K562 (cell line): ENCODE measurements around the gene PBX2. TPM values are rescaled to one million over a fixed set of nuclear protein-coding genes. Genes with fewer than 3 reads are reported as not detected.

ENCODE experiments used
- ATAC-seq: fragments of 200-7000 bp; cut with Tn5 transposase; 3 replicates; pipeline ENCODE4 v1.9.1; 2020; ENCODE audit warnings: moderate library complexity
- BruUV-seq: library from RNA; stranded (reverse); fragments of 400-500 nt; replicated peaks from 2 replicates; lab custom pipeline; 2021; lab: Mats Ljungman, UMichigan
- CTCF ChIA-PET: fragments of 300-600 bp; formaldehyde crosslinking; extraction: SDS; loops from one replicate; lab custom pipeline; 2021; ENCODE audit warnings: low intra/inter-chr PET ratio; lab: Yijun Ruan, JAX
- POLR2A ChIA-PET: fragments of 300-600, 350-650 bp; sonication (Branson Sonifier 250); formaldehyde crosslinking; extraction: SDS; loops from one replicate; lab custom pipeline; 2021; ENCODE audit warnings: antibody characterized with exemption, inconsistent platforms; lab: Yijun Ruan, JAX
- DNase-seq, 4 experiments: peaks; one replicate each; pipeline versions ENCODE4 v3.0.0 to v3.0.0-alpha.2; 2011 to 2018; ENCODE audit warnings: low spot score in 3 of 4, mixed read lengths in 3 of 4; ENCODE audit errors: extremely low read depth in 1 of 4
- FAIRE-seq: peaks from 2 replicates; lab custom pipeline; 2011; peaks lifted over from hg19 to GRCh38; lab: Jason Lieb, UNC
- H2AFZ ChIP-seq: 2 replicates; pipeline ENCODE4 v1.6.0; 2011; ENCODE audit warnings: low read depth, low read length, control low read depth, inconsistent platforms
- H3K27ac ChIP-seq: fragments of 200-600 bp; 3 replicates; pipeline ENCODE4 v1.8.0; 2011; ENCODE audit warnings: low read depth, mild to moderate bottlenecking, control low read depth, inconsistent platforms, low read length, moderate library complexity, mixed read lengths; ENCODE audit errors: extremely low read depth
- H3K27me3 ChIP-seq, 2 experiments: fragments of 300-600 bp in 1 of 2; 2 replicates in 1 of 2; 3 replicates in 1 of 2; pipeline versions ENCODE4 v1.6.0 to v1.8.0; 2011; ENCODE audit warnings: inconsistent platforms in 2 of 2, low read length in 2 of 2, mild to moderate bottlenecking in 1 of 2, mixed read lengths in 1 of 2, moderate library complexity in 1 of 2; ENCODE audit not compliant: control insufficient read depth in 2 of 2, insufficient read depth in 2 of 2
- H3K36me3 ChIP-seq: fragments of 300-600 bp; 3 replicates; pipeline ENCODE4 v1.8.0; 2011; ENCODE audit warnings: mild to moderate bottlenecking, low read length, inconsistent platforms; ENCODE audit not compliant: control insufficient read depth, insufficient read depth
- H3K4me1 ChIP-seq, 2 experiments: fragments of 200-600 bp in 1 of 2; replicated peaks in 1 of 2; 2 replicates in 1 of 2; 3 replicates in 1 of 2; pipeline versions ENCODE4 v1.5.1 to v1.8.0; 2011; ENCODE audit warnings: inconsistent platforms in 2 of 2, low read length in 2 of 2, mild to moderate bottlenecking in 1 of 2, mixed read lengths in 1 of 2, moderate library complexity in 1 of 2; ENCODE audit not compliant: control insufficient read depth in 2 of 2, insufficient read depth in 2 of 2
- H3K4me2 ChIP-seq: 2 replicates; pipeline ENCODE4 v1.6.1; 2011; ENCODE audit warnings: low read length, control low read depth, inconsistent platforms, mixed read lengths; ENCODE audit not compliant: insufficient read depth
- H3K4me3 ChIP-seq: fragments of 200-600 bp; sonication (generic), shearing (Covaris generic); 2 replicates; pipeline ENCODE4 v1.5.1; 2016; ENCODE audit warnings: control low read depth, inconsistent platforms
- H3K79me2 ChIP-seq: fragments of 200-600 bp; 3 replicates; pipeline ENCODE4 v1.8.0; 2011; ENCODE audit warnings: low read length, inconsistent platforms; ENCODE audit not compliant: control insufficient read depth, insufficient read depth
- H3K9ac ChIP-seq, 2 experiments: 2 replicates each; pipeline versions ENCODE4 v1.6.0 to v1.6.1; 2011; ENCODE audit warnings: low read depth in 2 of 2, low read length in 2 of 2, control low read depth in 1 of 2, inconsistent platforms in 1 of 2, mild to moderate bottlenecking in 1 of 2, mixed read lengths in 1 of 2; ENCODE audit not compliant: insufficient read depth in 1 of 2
- H3K9me1 ChIP-seq: one replicate; pipeline ENCODE4 v1.6.0; 2011; ENCODE audit warnings: inconsistent platforms, mild to moderate bottlenecking, low read length, moderate library complexity; ENCODE audit not compliant: control insufficient read depth, insufficient read depth
- H3K9me3 ChIP-seq: replicated peaks from 2 replicates; pipeline ENCODE4 v1.5.1; 2011; ENCODE audit warnings: low read depth, low read length, inconsistent platforms; ENCODE audit not compliant: control insufficient read depth, insufficient read depth
- H4K20me1 ChIP-seq: replicated peaks from 2 replicates; pipeline ENCODE4 v1.6.1; 2011; ENCODE audit warnings: low read length, inconsistent platforms, mixed read lengths; ENCODE audit not compliant: control insufficient read depth, insufficient read depth
- CBFB ChIP-seq: sonication (generic); formaldehyde crosslinking; IDR thresholded peaks from 2 replicates; pipeline ENCODE4 v1.4.0; 2020; ENCODE audit warnings: mild to moderate bottlenecking, missing genetic modification reagents
- CREBBP ChIP-seq: IDR thresholded peaks from one replicate; pipeline ENCODE4 v1.6.1; 2012; ENCODE audit warnings: low read depth, mild to moderate bottlenecking, control low read depth, inconsistent platforms, low read length
- ESRRB ChIP-seq: fragments of 250-450 bp; sonication (Bioruptor Pico); IDR thresholded peaks from 2 replicates; pipeline ENCODE4 v1.5.0; 2020; ENCODE audit warnings: mild to moderate bottlenecking, moderate library complexity, borderline replicate concordance
- FOXP4 ChIP-seq: sonication (generic); formaldehyde crosslinking; IDR thresholded peaks from 2 replicates; pipeline ENCODE4 v1.8.0; 2022; ENCODE audit warnings: mild to moderate bottlenecking, missing genetic modification reagents, borderline replicate concordance
- HDAC1 ChIP-seq, 2 experiments: fragments of 450-650 bp; IDR thresholded peaks; 2 replicates each; pipeline ENCODE4 v1.6.1; 2016 to 2017; ENCODE audit warnings: inconsistent platforms in 1 of 2, mild to moderate bottlenecking in 1 of 2, moderate library complexity in 1 of 2
- HSF4 ChIP-seq: fragments of 250-450 bp; sonication (Bioruptor Pico); IDR thresholded peaks from 2 replicates; pipeline ENCODE4 v2.1.2; 2022; ENCODE audit warnings: mild to moderate bottlenecking, moderate library complexity, borderline replicate concordance
- KDM1A ChIP-seq, 2 experiments: fragments of 450-650 bp; IDR thresholded peaks; 2 replicates each; pipeline ENCODE4 v1.6.1; 2016; ENCODE audit warnings: mild to moderate bottlenecking in 2 of 2
- KLF10 ChIP-seq: fragments of 250-450 bp; sonication (Bioruptor Pico); IDR thresholded peaks from 2 replicates; pipeline ENCODE4 v1.6.1; 2021; ENCODE audit warnings: matching md5 sums
- NCOR1 ChIP-seq: fragments of 450-650 bp; IDR thresholded peaks from 2 replicates; pipeline ENCODE4 v1.6.1; 2016; ENCODE audit warnings: mild to moderate bottlenecking, moderate library complexity
- NRF1 ChIP-seq, 2 experiments: fragments of 450-650 bp; IDR thresholded peaks in 1 of 2; conservative IDR thresholded peaks in 1 of 2; 2 replicates each; pipeline ENCODE4 v1.6.1; 2014; ENCODE audit warnings: mild to moderate bottlenecking in 2 of 2
- SMARCC2 ChIP-seq: fragments of 450-650 bp; IDR thresholded peaks from 2 replicates; pipeline ENCODE4 v1.6.1; 2017; ENCODE audit warnings: antibody characterized with exemption, moderate library complexity, mild to moderate bottlenecking, low read depth
- ZBTB43 ChIP-seq: sonication (generic); formaldehyde crosslinking; IDR thresholded peaks from 2 replicates; pipeline ENCODE4 v1.8.0; 2023; ENCODE audit warnings: mild to moderate bottlenecking, missing genetic modification reagents
- ZBTB7A ChIP-seq: IDR thresholded peaks from 2 replicates; pipeline ENCODE4 v1.6.1; 2011; ENCODE audit warnings: low read depth, mild to moderate bottlenecking, low read length, moderate library complexity, borderline replicate concordance; ENCODE audit not compliant: control insufficient read depth
- ZNF184 ChIP-seq: sonication (generic); formaldehyde crosslinking; IDR thresholded peaks from 2 replicates; pipeline ENCODE4 v1.5.0; 2020; ENCODE audit warnings: missing genetic modification reagents
- ZNF707 ChIP-seq: fragments of 250-450 bp; sonication (Bioruptor Pico); conservative IDR thresholded peaks from 2 replicates; pipeline ENCODE4 v1.8.0; 2022; ENCODE audit warnings: inconsistent platforms, mild to moderate bottlenecking, moderate library complexity
- WGBS: fragments of 100-300 bp; shearing (Covaris generic); methylation state at CpG from one replicate; pipeline ENCODE4 v1.1.6; 2016; ENCODE audit warnings: low coverage, mixed read lengths; ENCODE audit not compliant: insufficient coverage; ENCODE audit errors: missing lambda C conversion rate; 5-methylcytosine and 5-hydroxymethylcytosine counted together
- in situ Hi-C: fragments of 300-500 bp; cut with MboI; formaldehyde crosslinking; loops from 4 replicates; pipeline ENCODE4 v1.15.0; 2018; ENCODE audit warnings: inconsistent platforms, mixed read lengths
- intact Hi-C: fragments of 100-400 bp; cut with micrococcal nuclease; formaldehyde crosslinking; loops from 2 replicates; pipeline ENCODE4 v1.14.2; 2022
- polyA plus RNA-seq, 8 experiments: library from polyadenylated mRNA; depleted of rRNA in 4 of 8; stranded (reverse) in 5 of 8; unstranded in 3 of 8; fragments of >200 nt; fragmentation: Nextera tagmentation in 2 of 8; fragmentation: Illumina TruSeq in 1 of 8; extraction: Ambion mirVana in 2 of 8; extraction: Trizol in 1 of 8; gene quantifications; 2 replicates each; pipeline versions ENCODE4 v1.2.1 to v1.2.3, GENCODE V29; 2011 to 2014; ENCODE audit warnings: inconsistent platforms in 1 of 8, missing spikeins in 1 of 8
- total RNA-seq, 7 experiments: library from RNA; depleted of rRNA in 6 of 7; stranded (reverse); fragments of >200 nt in 6 of 7; fragmentation: Illumina TruSeq in 2 of 7; extraction: Trizol in 2 of 7; gene quantifications; 2 replicates each; pipeline versions ENCODE4 v1.2.1 to v1.2.3, GENCODE V29; 2011 to 2021; ENCODE audit warnings: low replicate concordance in 1 of 7
- TF ChIP-seq, protein P1 (sequence below): fragments of 250-450 bp; sonication (Bioruptor Pico); IDR thresholded peaks from 2 replicates; pipeline ENCODE4 v1.5.0; 2020; ENCODE audit warnings: mild to moderate bottlenecking, borderline replicate concordance

Gene PBX2
- total and polyA plus RNA-seq, 9 of the 15 experiments (the other 6 are each of a cell fraction or from before 2014, with no cell fraction given) = 1.9 to 134 (median 62.5) TPM

GRCh38 chr6:32174416-32174815 is 15.6 kb downstream of the PBX2 start (continued):
- TF ChIP-seq, protein P1, sequence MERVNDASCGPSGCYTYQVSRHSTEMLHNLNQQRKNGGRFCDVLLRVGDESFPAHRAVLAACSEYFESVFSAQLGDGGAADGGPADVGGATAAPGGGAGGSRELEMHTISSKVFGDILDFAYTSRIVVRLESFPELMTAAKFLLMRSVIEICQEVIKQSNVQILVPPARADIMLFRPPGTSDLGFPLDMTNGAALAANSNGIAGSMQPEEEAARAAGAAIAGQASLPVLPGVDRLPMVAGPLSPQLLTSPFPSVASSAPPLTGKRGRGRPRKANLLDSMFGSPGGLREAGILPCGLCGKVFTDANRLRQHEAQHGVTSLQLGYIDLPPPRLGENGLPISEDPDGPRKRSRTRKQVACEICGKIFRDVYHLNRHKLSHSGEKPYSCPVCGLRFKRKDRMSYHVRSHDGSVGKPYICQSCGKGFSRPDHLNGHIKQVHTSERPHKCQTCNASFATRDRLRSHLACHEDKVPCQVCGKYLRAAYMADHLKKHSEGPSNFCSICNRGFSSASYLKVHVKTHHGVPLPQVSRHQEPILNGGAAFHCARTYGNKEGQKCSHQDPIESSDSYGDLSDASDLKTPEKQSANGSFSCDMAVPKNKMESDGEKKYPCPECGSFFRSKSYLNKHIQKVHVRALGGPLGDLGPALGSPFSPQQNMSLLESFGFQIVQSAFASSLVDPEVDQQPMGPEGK (CRISPR knock-in tag) = no peak
- TF ChIP-seq NCOR1 (no peak), KLF10 (CRISPR knock-in tag) (no peak), ZNF707 (no peak), ESRRB (no peak), ZNF184 (CRISPR knock-in tag) (no peak), NRF1 (conservative IDR thresholded peaks at IDR 0.05 in 1 of 2, IDR thresholded peaks at IDR 0.05 in 1 of 2) (no peak), ZBTB7A (no peak)

DNA sequence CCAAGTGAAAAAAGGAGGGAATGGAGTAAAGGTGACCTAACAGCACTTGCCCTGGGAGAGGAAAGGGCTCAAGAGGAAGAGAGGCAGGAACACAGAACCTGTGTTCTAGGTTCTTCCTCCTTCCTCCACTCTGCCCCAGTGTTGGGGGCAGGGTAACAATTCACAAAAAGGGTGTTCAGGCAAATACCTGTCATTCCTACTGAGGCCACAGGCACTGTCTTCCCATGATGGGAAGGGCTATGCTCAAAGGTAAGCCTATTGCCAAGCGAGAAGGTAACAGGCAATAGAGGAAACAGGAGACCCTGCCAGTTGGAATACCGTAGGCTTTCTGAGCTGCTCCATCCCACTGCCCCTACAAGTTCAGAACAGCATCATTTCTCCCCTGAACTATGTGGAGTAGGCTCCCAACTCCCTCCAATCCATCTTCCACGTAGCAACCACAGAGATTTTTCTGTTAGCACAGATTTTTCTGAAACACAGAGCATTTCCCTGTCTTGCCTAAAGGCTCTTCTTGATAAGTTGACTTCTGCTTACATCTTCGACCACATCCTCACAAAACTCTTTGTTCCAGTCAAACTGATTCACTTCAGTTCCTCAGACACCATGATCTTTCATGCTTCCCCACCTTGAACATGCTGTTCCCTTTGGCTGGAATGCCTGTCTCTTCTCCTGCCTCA is 16.8 kb downstream of the PBX2 start:
- H3K79me2 ChIP-seq = peaks cover 47% of the 10 kb centered on the region
- POLR2A ChIA-PET = interaction anchor here (0.5 to 1.4 kb wide), 4 partner anchors 9 to 24 kb away, joined by 3 to 5 read pairs (median 4); partner anchors contain the start of gene PBX2
- TF ChIP-seq HDAC1 (IDR thresholded peaks at IDR 0.05) (peak in 1 of 2 experiments; percentile 33; a peak in 1 of 4 replicates), FOXP4 (CRISPR knock-in tag) (0 out of 2 replicates have a peak, but pooled peaks have one; percentile 36), KDM1A (IDR thresholded peaks at IDR 0.05) (peak; percentile 46 to 66; a peak in 3 of 4 replicates), CREBBP (no peak), CBFB (CRISPR knock-in tag) (0 out of 2 replicates have a peak, but pooled peaks have one; percentile 65), HSF4 (CRISPR knock-in tag) (no peak), SMARCC2 (no peak), ZBTB43 (0 out of 2 replicates have a peak, but pooled peaks have one; percentile 37)

More for the DNA sequence above, 16.8 kb downstream of the PBX2 start:
- intact Hi-C loops (loop anchor here (10.0 kb wide), 2 partner anchors 348 to 508 kb away; partner anchors contain the start of genes C6orf47, CSNK2B, GPANK1 and HSPA1B), in situ Hi-C loops (no loop called here)
- Histone ChIP-seq H3K4me1 (peaks cover 37 to 55% of the 10 kb centered on the region in 2 experiments), H3K4me2 (peak overlapping the region; percentile 15; the same call in 1 of the 2 replicates), H3K9me3 (no peaks in the 10 kb centered on the region), H3K27me3 (no peaks in the 10 kb centered on the region), H3K27ac (no peak overlapping the region; the same call in 2 of the 3 replicates), H3K4me3 (no peak overlapping the region), H3K36me3 (peaks cover 45% of the 10 kb centered on the region), H3K9me1 (no peaks in the 10 kb centered on the region), H3K9ac (peak overlapping the region; percentile 4 to 31; a peak in 1 of 4 replicates), H4K20me1 (no peaks in the 10 kb centered on the region), H2AFZ (no peak overlapping the region)
- WGBS = 63% methylated on average over 4 of the region's 4 CpGs
- no peak for DNase-seq
- CTCF ChIA-PET = no interaction called here
- no TSS peak for BruUV-seq
- no peak for FAIRE-seq
- no peak for ATAC-seq
